Upper lobe of left lung (tissue), 4 donors: ENCODE measurements around the gene CEP41.

Experiments
- CTCF ChIP-seq, 6 experiments: fragments of 450-650 bp in 4 of 6; fragments of 200-600 bp in 2 of 6; sonication (generic) in 2 of 6; IDR thresholded peaks; one replicate each; pipeline ENCODE4 v1.5.1; 2016 to 2019; ENCODE audit warnings: antibody characterized with exemption in 6 of 6
- EP300 ChIP-seq, 4 donors: sonication (generic); formaldehyde crosslinking; IDR thresholded peaks; one replicate each; pipeline ENCODE4 v1.5.1; 2017; ENCODE audit warnings: antibody characterized with exemption in 4 of 4, control low read depth in 2 of 4
- POLR2AphosphoS5 ChIP-seq, 2 donors: sonication (generic); formaldehyde crosslinking; IDR thresholded peaks; one replicate each; pipeline ENCODE4 v1.5.1; 2017; ENCODE audit warnings: antibody characterized with exemption in 2 of 2

DNA sequence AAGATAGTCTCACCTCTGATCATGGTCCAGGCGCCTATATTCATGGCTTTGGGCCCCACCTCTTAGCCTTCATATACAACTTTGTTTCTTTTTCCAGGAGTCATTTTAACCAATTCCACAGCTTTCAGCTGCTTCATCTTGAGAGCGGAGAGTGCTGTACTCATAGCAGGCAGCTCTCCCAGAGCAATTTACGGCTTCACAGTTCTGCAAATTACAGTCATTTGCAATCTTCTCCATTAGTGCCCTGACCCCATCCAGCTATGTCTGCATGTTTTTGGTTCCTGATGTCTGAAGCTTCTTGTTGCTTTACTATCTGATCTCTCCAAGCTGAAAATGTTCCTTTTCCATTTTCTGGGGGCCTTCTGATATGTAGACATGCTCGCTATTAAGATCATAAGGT, 33.1 kb upstream of the CEP41 start:
- TF ChIP-seq CTCF (IDR thresholded peaks at IDR 0.05) (no peak), POLR2AphosphoS5 (IDR thresholded peaks at IDR 0.05) (no peak), EP300 (IDR thresholded peaks at IDR 0.05) (no peak)
